HG02852 (cell line): ENCODE data around the gene PACC1.

ENCODE experiments used
- ATAC-seq: cut with Tn5 transposase; IDR thresholded peaks from one replicate; pipeline ENCODE4 v1.9.1; 2021; ENCODE audit warnings: mild to moderate bottlenecking, moderate library complexity; ENCODE audit not compliant: unreplicated experiment

The PACC1 gene

GRCh38 chr1:212438831-212439237 lies 24.1 kb upstream of the PACC1 start:
- ATAC-seq = no peak

GRCh38 chr1:212437179-212437798 lies 22.6 kb upstream of the PACC1 start:
- no peak for ATAC-seq

- no peak for ATAC-seq
Observed at GRCh38 chr1:212434992-212435391, 20.3 kb upstream of the PACC1 start.

GRCh38 chr1:212433577-212434462 lies 19.1 kb upstream of the PACC1 start:
- no peak for ATAC-seq

- peak; percentile 99 for ATAC-seq
Observed at GRCh38 chr1:212432661-212433576, 18.2 kb upstream of the PACC1 start, which contains the start of gene NENF. Gene NENF, plus strand, starts transcription at chr1:212432920. Its CDS starts 24 bp downstream, at chr1:212432944.

GRCh38 chr1:212432272-212432660 lies 17.6 kb upstream of the PACC1 start:
- ATAC-seq = no peak

GRCh38 chr1:212431644-212432043 lies 17.0 kb upstream of the PACC1 start:
- ATAC-seq = no peak

- no peak for ATAC-seq
Observed at GRCh38 chr1:212430955-212431394, 16.3 kb upstream of the PACC1 start.

- ATAC-seq = no peak
Observed at GRCh38 chr1:212430416-212430815, 15.7 kb upstream of the PACC1 start.

- no peak for ATAC-seq
Observed at GRCh38 chr1:212428496-212428895, 13.8 kb upstream of the PACC1 start.

GRCh38 chr1:212423879-212424278 lies 9.2 kb upstream of the PACC1 start:
- ATAC-seq = no peak

GRCh38 chr1:212421165-212421564 lies 6.5 kb upstream of the PACC1 start:
- no peak for ATAC-seq

- no peak for ATAC-seq
Observed at GRCh38 chr1:212415107-212415841, 588 bp upstream of the PACC1 start.

GRCh38 chr1:212413902-212414327 lies 771 bp downstream of the PACC1 start:
- ATAC-seq = peak; percentile 22

GRCh38 chr1:212412374-212412773 lies 2.3 kb downstream of the PACC1 start:
- ATAC-seq = no peak

- ATAC-seq = no peak
Observed at GRCh38 chr1:212410231-212410820, 4.4 kb downstream of the PACC1 start.

GRCh38 chr1:212402666-212403321 lies 11.9 kb downstream of the PACC1 start:
- ATAC-seq = no peak

GRCh38 chr1:212401838-212402582 lies 12.7 kb downstream of the PACC1 start:
- no peak for ATAC-seq

GRCh38 chr1:212401042-212401441 lies 13.6 kb downstream of the PACC1 start:
- no peak for ATAC-seq
